Measurements from ENCODE around the gene IMMP2L. TPM values are rescaled to one million over a fixed set of nuclear protein-coding genes. Genes with fewer than 3 reads are reported as not detected.

Gene IMMP2L
- total and polyA plus RNA-seq, 2 of the 13 experiments (the other 11 are each of a cell fraction or from before 2014, with no cell fraction given), result 7.8 to 16.9 TPM

DNA sequence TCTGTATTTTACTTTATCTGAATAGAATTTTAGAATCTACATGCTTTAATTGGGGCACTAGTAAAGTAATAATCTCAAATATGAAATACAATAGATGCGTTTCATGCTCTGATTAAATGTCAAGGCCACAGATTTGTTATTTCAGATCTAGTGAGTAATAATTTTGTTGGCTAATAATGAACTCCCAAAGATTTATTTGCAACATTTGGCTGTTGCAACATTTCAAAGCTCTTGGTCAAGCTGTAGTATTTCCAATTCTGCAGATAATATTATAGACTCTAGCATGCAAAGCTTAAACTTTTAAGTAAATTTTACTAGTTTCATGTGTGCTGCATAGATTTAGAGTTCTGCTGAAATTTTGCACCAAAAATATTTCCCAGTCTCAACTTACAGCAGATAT, 454.7 kb downstream of the IMMP2L start:
- in situ Hi-C loops (cut with HindIII; ENCODE audit: extremely low pct_ligation_motif_present, low pct_unique_long_range_greater_than_20kb) (no loop called here), intact Hi-C loops (cut with micrococcal nuclease; ENCODE audit: unreplicated experiment) (no loop called here)
- Histone ChIP-seq H3K9me3 (ENCODE audit: low read length) (no peaks in the 10 kb centered on the region), H3K27ac (ENCODE audit: extremely low read length, insufficient read depth, low read length) (no peak overlapping the region), H3K4me3 (replicated peaks in 1 of 3; ENCODE audit: insufficient read depth in 1 of 3, low read depth in 2 of 3, low read length in 3 of 3) (no peak overlapping the region), H3K79me2 (ENCODE audit: insufficient read depth, low read length) (no peaks in the 10 kb centered on the region), H3K27me3 (ENCODE audit: control insufficient read depth in 1 of 2, insufficient read depth in 2 of 2, low read length in 2 of 2) (no peaks in the 10 kb centered on the region), H3K4me2 (ENCODE audit: low read depth, low read length) (no peak overlapping the region), H3K36me3 (replicated peaks in 1 of 2; ENCODE audit: control insufficient read depth in 1 of 2, insufficient read depth in 2 of 2, low read length in 2 of 2) (no peaks in the 10 kb centered on the region), H3K9ac (ENCODE audit: insufficient read depth, low read depth, low read length) (no peak overlapping the region), H4K20me1 (ENCODE audit: insufficient read depth, low read length) (no peaks in the 10 kb centered on the region), H3K4me1 (ENCODE audit: insufficient read depth, low read length) (no peaks in the 10 kb centered on the region), H2AFZ (ENCODE audit: low read length) (no peak overlapping the region)
- 59% methylated on average over 1 of the region's 1 CpG for WGBS (ENCODE audit: low lambda C conversion rate)
- no peak for FAIRE-seq
- no peak for ATAC-seq
- no peak for DNase-seq (ENCODE audit: low spot score)
- no peak for TF ChIP-seq RBM39 (IDR thresholded peaks at IDR 0.05; ENCODE audit: low read depth, low read length, poor library complexity, severe bottlenecking)
- TF ChIP-seq, protein P1, sequence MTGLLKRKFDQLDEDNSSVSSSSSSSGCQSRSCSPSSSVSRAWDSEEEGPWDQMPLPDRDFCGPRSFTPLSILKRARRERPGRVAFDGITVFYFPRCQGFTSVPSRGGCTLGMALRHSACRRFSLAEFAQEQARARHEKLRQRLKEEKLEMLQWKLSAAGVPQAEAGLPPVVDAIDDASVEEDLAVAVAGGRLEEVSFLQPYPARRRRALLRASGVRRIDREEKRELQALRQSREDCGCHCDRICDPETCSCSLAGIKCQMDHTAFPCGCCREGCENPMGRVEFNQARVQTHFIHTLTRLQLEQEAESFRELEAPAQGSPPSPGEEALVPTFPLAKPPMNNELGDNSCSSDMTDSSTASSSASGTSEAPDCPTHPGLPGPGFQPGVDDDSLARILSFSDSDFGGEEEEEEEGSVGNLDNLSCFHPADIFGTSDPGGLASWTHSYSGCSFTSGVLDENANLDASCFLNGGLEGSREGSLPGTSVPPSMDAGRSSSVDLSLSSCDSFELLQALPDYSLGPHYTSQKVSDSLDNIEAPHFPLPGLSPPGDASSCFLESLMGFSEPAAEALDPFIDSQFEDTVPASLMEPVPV (CRISPR knock-in tag; IDR thresholded peaks at IDR 0.05), result no peak
- no peak for TF ChIP-seq IKZF4 (CRISPR knock-in tag; IDR thresholded peaks at IDR 0.05; ENCODE audit: borderline replicate concordance, low read depth, not compliant biosample characterization)
- TF ChIP-seq, protein P2, sequence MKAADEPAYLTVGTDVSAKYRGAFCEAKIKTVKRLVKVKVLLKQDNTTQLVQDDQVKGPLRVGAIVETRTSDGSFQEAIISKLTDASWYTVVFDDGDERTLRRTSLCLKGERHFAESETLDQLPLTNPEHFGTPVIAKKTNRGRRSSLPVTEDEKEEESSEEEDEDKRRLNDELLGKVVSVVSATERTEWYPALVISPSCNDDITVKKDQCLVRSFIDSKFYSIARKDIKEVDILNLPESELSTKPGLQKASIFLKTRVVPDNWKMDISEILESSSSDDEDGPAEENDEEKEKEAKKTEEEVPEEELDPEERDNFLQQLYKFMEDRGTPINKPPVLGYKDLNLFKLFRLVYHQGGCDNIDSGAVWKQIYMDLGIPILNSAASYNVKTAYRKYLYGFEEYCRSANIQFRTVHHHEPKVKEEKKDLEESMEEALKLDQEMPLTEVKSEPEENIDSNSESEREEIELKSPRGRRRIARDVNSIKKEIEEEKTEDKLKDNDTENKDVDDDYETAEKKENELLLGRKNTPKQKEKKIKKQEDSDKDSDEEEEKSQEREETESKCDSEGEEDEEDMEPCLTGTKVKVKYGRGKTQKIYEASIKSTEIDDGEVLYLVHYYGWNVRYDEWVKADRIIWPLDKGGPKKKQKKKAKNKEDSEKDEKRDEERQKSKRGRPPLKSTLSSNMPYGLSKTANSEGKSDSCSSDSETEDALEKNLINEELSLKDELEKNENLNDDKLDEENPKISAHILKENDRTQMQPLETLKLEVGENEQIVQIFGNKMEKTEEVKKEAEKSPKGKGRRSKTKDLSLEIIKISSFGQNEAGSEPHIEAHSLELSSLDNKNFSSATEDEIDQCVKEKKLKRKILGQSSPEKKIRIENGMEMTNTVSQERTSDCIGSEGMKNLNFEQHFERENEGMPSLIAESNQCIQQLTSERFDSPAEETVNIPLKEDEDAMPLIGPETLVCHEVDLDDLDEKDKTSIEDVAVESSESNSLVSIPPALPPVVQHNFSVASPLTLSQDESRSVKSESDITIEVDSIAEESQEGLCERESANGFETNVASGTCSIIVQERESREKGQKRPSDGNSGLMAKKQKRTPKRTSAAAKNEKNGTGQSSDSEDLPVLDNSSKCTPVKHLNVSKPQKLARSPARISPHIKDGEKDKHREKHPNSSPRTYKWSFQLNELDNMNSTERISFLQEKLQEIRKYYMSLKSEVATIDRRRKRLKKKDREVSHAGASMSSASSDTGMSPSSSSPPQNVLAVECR (CRISPR knock-in tag; IDR thresholded peaks at IDR 0.05; ENCODE audit: borderline replicate concordance), result no peak
- no peak for TF ChIP-seq JUND (CRISPR knock-in tag; IDR thresholded peaks at IDR 0.05)
- no peak for TF ChIP-seq ZNF10 (CRISPR knock-in tag; IDR thresholded peaks at IDR 0.05; ENCODE audit: borderline replicate concordance, low read depth)
- TF ChIP-seq SP2 (CRISPR knock-in tag; IDR thresholded peaks at IDR 0.05), result no peak
- TF ChIP-seq PTBP1 (IDR thresholded peaks at IDR 0.05; ENCODE audit: low read depth, low read length, poor library complexity, severe bottlenecking), result no peak
- TF ChIP-seq BRD4 (CRISPR knock-in tag; IDR thresholded peaks at IDR 0.05), result no peak
- TF ChIP-seq ZNF747 (CRISPR knock-in tag; IDR thresholded peaks at IDR 0.05; ENCODE audit: borderline replicate concordance), result no peak
- no peak for TF ChIP-seq ZNF367 (CRISPR knock-in tag; IDR thresholded peaks at IDR 0.05; ENCODE audit: borderline replicate concordance)
- TF ChIP-seq, protein P3, sequence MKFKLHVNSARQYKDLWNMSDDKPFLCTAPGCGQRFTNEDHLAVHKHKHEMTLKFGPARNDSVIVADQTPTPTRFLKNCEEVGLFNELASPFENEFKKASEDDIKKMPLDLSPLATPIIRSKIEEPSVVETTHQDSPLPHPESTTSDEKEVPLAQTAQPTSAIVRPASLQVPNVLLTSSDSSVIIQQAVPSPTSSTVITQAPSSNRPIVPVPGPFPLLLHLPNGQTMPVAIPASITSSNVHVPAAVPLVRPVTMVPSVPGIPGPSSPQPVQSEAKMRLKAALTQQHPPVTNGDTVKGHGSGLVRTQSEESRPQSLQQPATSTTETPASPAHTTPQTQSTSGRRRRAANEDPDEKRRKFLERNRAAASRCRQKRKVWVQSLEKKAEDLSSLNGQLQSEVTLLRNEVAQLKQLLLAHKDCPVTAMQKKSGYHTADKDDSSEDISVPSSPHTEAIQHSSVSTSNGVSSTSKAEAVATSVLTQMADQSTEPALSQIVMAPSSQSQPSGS (CRISPR knock-in tag; IDR thresholded peaks at IDR 0.05), result no peak
- no peak for TF ChIP-seq ZFP90 (CRISPR knock-in tag; IDR thresholded peaks at IDR 0.05; ENCODE audit: borderline replicate concordance)
- TF ChIP-seq, protein P4, sequence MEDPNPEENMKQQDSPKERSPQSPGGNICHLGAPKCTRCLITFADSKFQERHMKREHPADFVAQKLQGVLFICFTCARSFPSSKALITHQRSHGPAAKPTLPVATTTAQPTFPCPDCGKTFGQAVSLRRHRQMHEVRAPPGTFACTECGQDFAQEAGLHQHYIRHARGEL (CRISPR knock-in tag; IDR thresholded peaks at IDR 0.05), result no peak
- TF ChIP-seq PHB2 (IDR thresholded peaks at IDR 0.05; ENCODE audit: partially characterized antibody), result no peak
- TF ChIP-seq XRCC5 (optimal IDR thresholded peaks at IDR 0.05; ENCODE audit: low read length), result no peak
- ChIA-PET POLR2A (no interaction called here), CTCF (ENCODE audit: low intra/inter-chr PET ratio, low total read pairs) (no interaction called here)
- no TSS peak for BruUV-seq (replicated peaks)

Data from HepG2 (cell line).